NCI-H2227 (cell line): Measurements from ENCODE around the gene CDH4.

Experiments used
- DNase-seq: peaks from one replicate; lab custom pipeline; 2025; ENCODE audit not compliant: unreplicated experiment; lab: John Stamatoyannopoulos, UW

CDH4 gene

GRCh38 chr20:61527626-61528025 lies 275.6 kb downstream of the CDH4 start:
- DNase-seq: no peak

DNA sequence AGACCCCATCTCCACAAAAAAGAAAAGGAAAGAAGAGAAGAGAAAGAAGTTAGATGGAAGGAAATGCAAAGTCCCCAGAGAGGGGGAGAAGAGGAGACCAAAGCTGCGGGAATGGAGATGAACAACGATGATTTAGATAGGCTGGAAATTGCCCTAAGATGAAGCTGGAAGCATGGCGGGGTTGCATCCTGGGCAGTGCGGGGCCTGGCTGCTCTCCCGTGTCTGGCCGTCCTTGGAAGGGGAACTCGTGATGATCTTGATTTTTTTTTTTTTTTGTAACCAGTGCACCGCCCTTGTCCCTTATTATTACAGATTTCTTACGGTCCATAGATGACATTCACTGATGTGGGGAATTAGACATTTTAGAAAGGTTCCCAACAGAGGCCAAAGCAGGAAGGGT lies 276.5 kb downstream of the CDH4 start:
- no peak for DNase-seq

DNA sequence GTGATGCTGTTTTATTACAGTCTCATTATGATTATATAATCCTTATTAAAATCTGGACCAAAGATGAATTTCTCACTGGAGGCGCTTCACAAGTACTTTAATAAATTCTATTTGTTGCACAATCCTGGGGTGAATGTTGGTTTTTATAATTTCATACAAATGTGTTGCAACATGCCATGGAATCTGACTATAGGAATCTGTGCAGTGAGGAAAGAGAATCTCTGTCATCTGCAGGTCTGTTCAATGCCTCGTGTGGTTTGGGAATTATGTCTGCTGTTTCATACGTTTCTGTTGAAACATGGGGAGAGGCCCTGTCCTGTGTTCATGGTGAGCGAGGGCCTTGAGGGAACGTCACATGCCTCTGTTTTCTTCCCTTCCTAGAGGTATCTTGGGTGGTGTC lies 277.3 kb downstream of the CDH4 start:
- no peak for DNase-seq

DNA sequence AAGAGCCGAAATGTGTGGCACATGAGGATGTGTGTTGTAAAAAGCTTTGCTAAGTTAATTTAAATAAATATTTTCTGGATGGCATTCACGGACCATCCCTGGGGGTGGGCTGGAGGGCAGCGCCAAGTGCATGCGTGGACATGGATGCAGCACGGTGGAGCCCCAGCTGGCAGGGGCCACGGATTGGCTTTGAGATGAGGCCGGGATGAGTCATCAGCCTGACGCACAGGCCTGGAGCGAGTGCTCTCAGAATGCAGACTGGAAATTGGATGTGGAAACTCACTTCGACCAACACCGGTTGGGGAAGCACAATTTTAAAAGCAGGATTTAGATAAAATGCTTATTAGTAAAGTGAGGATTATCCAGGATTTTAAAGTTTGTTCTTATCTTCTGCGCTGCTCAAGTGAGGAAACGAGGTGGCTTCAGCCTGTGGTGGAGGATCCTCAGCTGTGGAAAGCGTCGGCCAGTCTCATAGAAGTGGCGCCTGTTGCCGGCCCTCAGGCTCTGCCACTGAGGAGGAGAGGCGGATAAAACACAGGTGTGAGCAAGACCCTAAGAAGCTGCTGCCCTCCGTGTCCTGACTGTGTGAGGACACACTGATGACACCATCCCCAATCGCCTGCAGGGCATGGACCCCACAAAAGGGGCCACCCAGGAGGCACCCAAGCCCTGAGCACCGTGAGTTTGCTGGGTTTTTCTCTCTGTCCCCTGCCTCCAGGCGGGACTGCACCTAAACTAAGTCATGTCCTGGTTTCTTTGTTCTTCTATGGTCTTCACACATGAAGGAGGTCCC lies 279.7 kb downstream of the CDH4 start:
- DNase-seq: no peak

DNA sequence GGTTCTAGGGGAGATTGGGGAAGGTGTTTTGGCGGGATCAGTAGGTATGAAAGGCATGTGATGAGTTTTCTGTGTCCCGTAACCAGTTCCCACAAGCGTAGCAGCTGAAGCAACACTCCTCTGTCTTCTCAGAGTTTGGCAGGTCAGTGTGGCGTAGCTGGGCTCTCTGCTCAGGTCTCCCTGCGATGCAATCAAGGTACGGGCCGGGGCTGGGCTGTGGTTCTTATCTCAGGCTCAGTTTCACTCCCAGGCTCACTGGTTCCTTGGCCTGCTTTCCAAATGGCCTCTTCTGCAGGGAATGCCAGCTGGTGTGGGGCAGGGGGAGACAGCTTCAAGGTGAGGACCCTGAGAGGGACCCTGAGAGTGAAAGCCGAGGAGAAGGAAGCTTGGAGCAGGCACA lies 280.7 kb downstream of the CDH4 start:
- DNase-seq: no peak

DNA sequence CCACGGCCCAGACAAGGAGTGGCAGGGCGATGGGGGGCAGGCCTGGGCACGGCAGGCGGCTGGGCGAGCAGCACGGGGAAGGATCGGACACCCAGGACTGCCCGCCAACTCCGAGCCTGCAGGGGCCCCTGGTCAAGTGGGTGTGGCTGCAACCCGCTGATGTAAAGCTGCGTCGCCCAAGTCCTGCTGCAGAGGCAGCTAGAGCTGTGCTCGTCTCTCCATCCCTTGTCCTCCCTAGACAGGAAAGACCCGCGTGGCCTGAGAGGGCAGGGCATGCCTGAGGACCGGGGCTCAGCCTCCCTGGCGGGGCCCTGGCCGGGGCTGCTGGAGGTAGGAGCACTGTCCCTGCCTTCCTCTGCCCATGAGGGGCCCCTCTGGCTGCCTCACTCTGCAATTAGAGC lies 281.2 kb downstream of the CDH4 start:
- no peak for DNase-seq

- no peak for DNase-seq
Observed at GRCh38 chr20:61534346-61534745, 282.3 kb downstream of the CDH4 start.

DNA sequence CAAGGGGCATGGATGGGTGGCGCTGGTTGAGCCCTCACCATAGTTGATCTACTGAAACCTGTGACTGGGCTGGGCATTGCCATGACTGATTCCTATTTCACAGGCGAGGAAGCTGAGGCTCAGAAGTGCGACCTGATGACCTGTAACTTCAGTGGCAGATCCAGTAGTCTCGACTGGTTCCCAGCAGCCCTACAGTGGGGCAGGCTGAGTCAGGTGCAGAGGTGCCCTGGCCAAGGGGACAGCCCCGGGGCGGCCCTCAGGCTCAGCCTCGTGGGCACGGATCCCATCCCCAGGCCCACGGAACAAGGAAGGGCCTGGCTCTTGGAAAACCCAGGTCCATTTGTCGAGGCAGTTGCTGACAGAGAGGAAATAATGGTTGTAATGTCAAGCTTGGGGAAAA lies 283.0 kb downstream of the CDH4 start:
- no peak for DNase-seq

DNA sequence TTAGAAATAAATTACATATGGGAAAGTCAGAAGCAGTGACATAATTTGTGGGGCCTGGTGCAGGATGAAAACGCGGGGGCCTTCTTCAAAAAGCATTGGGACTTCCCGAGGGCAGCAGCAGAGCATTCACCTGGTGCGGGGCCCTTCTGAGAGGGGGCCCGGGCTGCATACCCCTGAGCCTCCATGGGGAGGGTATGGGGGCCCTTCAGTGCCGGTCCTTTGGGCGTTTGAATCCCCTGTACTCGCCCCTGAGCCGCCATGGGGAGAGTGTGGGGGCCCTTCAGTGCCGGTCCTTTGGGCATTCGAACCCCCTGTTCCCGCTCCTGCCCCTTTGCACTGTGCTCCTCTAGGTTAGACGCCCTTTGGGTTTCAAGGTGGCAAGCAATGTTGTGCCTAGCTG lies 283.5 kb downstream of the CDH4 start:
- DNase-seq: no peak

- no peak for DNase-seq
Observed at GRCh38 chr20:61535956-61536355, 283.9 kb downstream of the CDH4 start.

DNA sequence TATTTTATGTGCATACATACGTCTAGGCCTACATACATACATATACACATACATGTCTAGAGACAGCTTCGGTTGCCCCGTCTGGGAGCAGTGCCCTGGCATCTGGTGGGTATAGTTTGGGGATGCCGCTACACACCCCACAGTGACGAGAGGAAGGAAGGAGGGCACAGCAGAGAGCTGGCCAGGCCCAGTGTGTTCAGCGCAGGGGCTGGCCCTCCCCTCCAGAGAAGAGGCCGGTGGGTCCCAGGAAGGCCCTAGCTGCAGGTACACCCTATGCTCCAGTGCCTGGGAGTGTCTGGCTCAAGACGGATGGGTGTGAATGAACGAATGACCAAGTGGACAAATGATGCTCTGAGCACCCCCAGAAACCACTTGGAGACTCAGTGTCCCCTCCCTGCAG lies 284.6 kb downstream of the CDH4 start:
- no peak for DNase-seq

DNA sequence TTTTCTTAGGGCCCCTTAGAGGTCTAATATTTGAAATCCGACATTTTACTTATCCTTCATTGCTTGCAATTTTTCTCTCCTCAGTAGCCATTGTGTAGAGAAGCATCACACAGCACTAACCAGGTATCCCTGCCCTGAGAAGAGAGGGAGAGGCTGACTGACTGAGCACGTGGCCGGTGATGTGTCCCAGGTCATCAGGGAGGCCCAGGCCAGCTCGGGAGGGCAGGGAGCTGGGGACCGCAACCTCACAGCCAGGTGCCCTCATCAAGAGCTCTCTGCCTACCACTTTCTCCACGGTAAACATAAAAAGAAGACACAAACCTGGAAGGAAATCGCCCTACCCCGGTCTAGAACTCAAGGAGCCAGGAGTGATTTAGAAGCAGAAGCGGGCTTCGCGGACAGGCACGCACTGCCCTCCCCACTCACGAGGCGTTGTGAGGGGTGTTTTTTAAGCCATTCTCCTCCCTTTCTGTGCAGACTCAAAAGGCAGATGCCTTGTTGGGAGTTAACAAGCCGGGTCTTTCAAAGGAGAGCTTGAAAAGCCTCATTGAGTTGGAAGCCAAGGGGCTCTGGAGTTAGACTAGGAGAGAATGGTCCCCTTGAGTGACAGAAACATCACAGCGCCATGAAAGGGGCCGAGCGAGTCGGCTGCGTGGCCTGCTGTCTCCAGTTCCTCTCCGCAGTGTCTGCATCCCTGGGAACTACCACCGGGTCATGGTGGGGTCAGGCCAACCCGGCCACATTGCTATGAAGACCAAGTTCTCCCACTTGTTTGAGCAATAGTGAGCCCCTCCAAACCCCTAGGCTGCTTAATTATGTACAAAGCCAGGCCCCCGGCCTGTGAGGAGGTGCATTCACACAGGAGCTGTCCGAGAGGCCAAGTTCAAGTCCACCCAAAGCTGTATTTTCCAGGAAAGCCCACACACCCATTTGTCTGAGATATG lies 285.4 kb downstream of the CDH4 start:
- no peak for DNase-seq

GRCh38 chr20:61538183-61538942 lies 286.3 kb downstream of the CDH4 start:
- DNase-seq: no peak

DNA sequence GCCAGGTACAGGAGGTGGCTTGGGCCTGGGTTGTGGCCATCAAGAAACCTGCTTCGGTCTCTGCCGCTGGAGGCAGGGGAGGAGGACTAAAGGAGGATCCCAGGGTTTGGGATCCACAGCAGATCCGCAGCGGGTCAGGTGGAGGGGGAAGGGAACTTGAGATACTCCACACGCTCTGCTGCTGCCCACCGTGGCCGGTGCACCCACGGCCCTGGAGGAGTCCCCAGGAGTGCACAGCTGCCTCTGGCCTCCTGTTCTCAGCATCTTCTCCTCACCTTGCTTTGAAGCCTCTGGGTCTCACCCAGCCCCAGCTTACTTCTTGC lies 286.8 kb downstream of the CDH4 start:
- no peak for DNase-seq

- no peak for DNase-seq
Observed at GRCh38 chr20:61539706-61540360, 287.8 kb downstream of the CDH4 start.

GRCh38 chr20:61541537-61541936 lies 289.5 kb downstream of the CDH4 start:
- DNase-seq: no peak

DNA sequence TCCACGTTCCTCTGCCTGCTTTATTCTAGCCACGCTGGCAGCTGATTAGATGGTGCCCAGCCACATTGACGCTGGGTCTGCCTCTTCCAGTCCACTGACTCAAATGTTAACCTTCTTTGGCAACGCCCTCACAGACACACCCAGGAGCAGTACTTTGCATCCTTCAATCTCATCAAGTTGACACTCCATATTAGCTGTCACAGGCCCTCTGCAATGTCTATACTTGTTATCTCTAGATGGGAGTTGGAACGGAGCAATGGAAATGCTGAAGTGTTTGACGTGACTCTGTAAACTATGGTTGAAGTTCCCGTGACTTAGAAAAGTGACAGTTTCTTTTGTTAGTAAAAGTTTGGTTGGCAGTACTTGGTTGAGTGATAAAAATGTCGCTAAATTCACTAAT lies 291.0 kb downstream of the CDH4 start:
- no peak for DNase-seq

- DNase-seq: no peak
Observed at GRCh38 chr20:61543931-61544745, 292.1 kb downstream of the CDH4 start.

DNA sequence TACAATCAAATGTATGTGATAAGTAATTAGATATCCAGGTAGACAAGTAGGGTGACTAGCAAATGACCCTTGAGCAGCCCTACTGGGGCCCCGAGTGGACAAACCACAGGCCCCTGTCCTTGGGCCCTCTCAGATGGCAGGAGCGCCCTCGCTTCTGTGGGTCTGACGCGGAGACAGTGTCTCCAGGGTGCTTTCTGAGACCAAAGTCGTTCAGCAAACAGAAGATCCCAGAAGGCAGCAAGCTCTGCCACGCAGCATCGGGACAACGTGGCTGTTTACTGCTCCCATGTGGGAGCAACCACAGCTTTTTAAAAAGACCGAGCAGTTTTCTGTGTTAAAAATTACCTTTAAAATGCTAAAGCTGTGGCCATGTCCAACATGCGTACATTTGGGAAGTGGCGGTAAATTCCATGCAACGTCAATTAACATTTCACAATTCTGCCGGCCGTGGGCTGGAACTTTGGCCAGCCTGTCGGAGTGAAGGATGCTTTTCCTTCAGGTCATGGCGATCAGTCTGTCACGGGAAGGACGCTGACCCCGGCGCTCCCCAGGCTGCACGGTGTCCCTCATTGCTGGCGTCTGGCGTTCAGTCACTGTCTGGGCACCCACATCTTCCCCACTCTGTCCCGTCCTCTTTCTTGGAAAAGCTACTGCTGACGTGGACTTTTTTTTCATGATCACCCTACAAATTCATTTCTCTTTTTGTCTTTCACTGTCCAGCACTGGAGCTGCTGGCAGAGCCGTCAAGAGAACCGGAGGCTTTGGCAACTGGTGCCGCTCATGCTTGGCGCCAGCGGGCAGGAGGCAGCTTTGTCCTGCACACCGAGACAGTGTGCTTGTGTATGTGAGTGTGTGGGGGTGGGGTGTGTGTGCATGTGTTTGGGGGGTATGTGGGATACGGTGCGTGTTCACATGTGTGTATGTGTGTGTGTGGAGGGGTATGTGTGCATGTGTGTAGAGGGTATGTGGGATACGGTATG lies 293.1 kb downstream of the CDH4 start:
- no peak for DNase-seq
